GM18907 (cell line): ENCODE measurements around the gene PTGS2.
A peak's percentile ranks its signal among the peaks of the same experiment; 100 is the strongest.

Experiments used
- ATAC-seq: cut with Tn5 transposase; IDR thresholded peaks from one replicate; pipeline ENCODE4 v1.9.1; 2021; ENCODE audit warnings: mild to moderate bottlenecking, moderate library complexity; ENCODE audit not compliant: unreplicated experiment

The PTGS2 gene

GRCh38 chr1:186680245-186681061 is at the start of gene PTGS2:
PTGS2 (minus strand) TSS chr1:186680423; CDS start chr1:186680290, 133 bp downstream.
- ATAC-seq = peak; percentile 95

GRCh38 chr1:186722711-186723309 is 42.6 kb upstream of the PTGS2 start:
- peak; percentile 79 for ATAC-seq

- ATAC-seq = no peak
Measured at GRCh38 chr1:186717286-186717685, 37.1 kb upstream of the PTGS2 start.

- no peak for ATAC-seq
Measured at GRCh38 chr1:186715887-186716809, 35.9 kb upstream of the PTGS2 start.

GRCh38 chr1:186710696-186711095 is 30.5 kb upstream of the PTGS2 start:
- ATAC-seq = no peak

- ATAC-seq = no peak
Measured at GRCh38 chr1:186708694-186709097, 28.5 kb upstream of the PTGS2 start.

GRCh38 chr1:186703209-186703766 is 23.1 kb upstream of the PTGS2 start:
- ATAC-seq = no peak

GRCh38 chr1:186700722-186701121 is 20.5 kb upstream of the PTGS2 start:
- ATAC-seq = no peak

GRCh38 chr1:186699519-186699918 is 19.3 kb upstream of the PTGS2 start:
- no peak for ATAC-seq

- ATAC-seq = no peak
Measured at GRCh38 chr1:186689907-186690306, 9.7 kb upstream of the PTGS2 start.

GRCh38 chr1:186689376-186689775 is 9.2 kb upstream of the PTGS2 start:
- no peak for ATAC-seq

GRCh38 chr1:186683652-186684410 is 3.6 kb upstream of the PTGS2 start:
- ATAC-seq = no peak

GRCh38 chr1:186682736-186683135 is 2.5 kb upstream of the PTGS2 start:
- no peak for ATAC-seq

GRCh38 chr1:186681801-186682200 is 1.6 kb upstream of the PTGS2 start:
- ATAC-seq = no peak

- no peak for ATAC-seq
Measured at GRCh38 chr1:186681121-186681520, 898 bp upstream of the PTGS2 start.

- peak; percentile 10 for ATAC-seq
Measured at GRCh38 chr1:186679924-186680244, 339 bp downstream of the PTGS2 start.

GRCh38 chr1:186678155-186678554 is 2.1 kb downstream of the PTGS2 start:
- no peak for ATAC-seq

GRCh38 chr1:186672596-186672995 is 7.6 kb downstream of the PTGS2 start:
- ATAC-seq = no peak

GRCh38 chr1:186672131-186672530 is 8.1 kb downstream of the PTGS2 start:
- no peak for ATAC-seq

- no peak for ATAC-seq
Measured at GRCh38 chr1:186671136-186671825, 8.9 kb downstream of the PTGS2 start.
